Liver (tissue), 3 donors: Measurements from ENCODE around the gene CRYBA2.

ENCODE experiments used
- EGR1 ChIP-seq, 2 donors: IDR thresholded peaks; 2 replicates each; pipeline ENCODE4 v1.6.1; 2016 to 2018; ENCODE audit warnings: antibody characterized with exemption in 2 of 2, low read depth in 2 of 2
- FOXA1 ChIP-seq: IDR thresholded peaks from 2 replicates; pipeline ENCODE4 v1.6.1; 2016; ENCODE audit warnings: antibody characterized with exemption
- HNF4A ChIP-seq, 2 donors: conservative IDR thresholded peaks; 2 replicates each; pipeline ENCODE4 v1.6.1; 2016; ENCODE audit warnings: antibody characterized with exemption in 2 of 2, mild to moderate bottlenecking in 2 of 2
- JUND ChIP-seq, 2 donors: IDR thresholded peaks; 2 replicates each; pipeline ENCODE4 v1.6.1; 2016; ENCODE audit warnings: antibody characterized with exemption in 2 of 2
- RAD21 ChIP-seq, 2 donors: IDR thresholded peaks; 2 replicates each; pipeline ENCODE4 v1.6.1; 2016; ENCODE audit warnings: antibody characterized with exemption in 2 of 2, mild to moderate bottlenecking in 2 of 2
- RXRA ChIP-seq, 2 donors: IDR thresholded peaks; 2 replicates each; pipeline ENCODE4 v1.6.1; 2017 to 2018; ENCODE audit warnings: antibody characterized with exemption in 2 of 2, mild to moderate bottlenecking in 1 of 2
- TAF1 ChIP-seq: conservative IDR thresholded peaks from 2 replicates; pipeline ENCODE4 v1.6.1; 2016; ENCODE audit warnings: antibody characterized with exemption, mild to moderate bottlenecking
- YY1 ChIP-seq: IDR thresholded peaks from 2 replicates; pipeline ENCODE4 v1.6.1; 2016; ENCODE audit warnings: antibody characterized with exemption, mild to moderate bottlenecking
- TF ChIP-seq, protein P1 (sequence below): fragments of 150-350 bp; IDR thresholded peaks from 2 replicates; pipeline ENCODE4 v1.5.1; 2017; ENCODE audit warnings: improper control_type of control experiment, low read depth, low read length; ENCODE audit not compliant: missing input control
- TF ChIP-seq, protein P2 (sequence below): IDR thresholded peaks from 2 replicates; pipeline ENCODE4 v1.6.1; 2016; ENCODE audit warnings: antibody characterized with exemption
- TF ChIP-seq, protein P3 (sequence below): IDR thresholded peaks from 2 replicates; pipeline ENCODE4 v1.6.1; 2016; ENCODE audit warnings: antibody characterized with exemption
- TF ChIP-seq, protein P4 (sequence below): IDR thresholded peaks from 2 replicates; pipeline ENCODE4 v1.6.1; 2016; ENCODE audit warnings: antibody characterized with exemption, mild to moderate bottlenecking
- TF ChIP-seq, protein P5 (sequence below): IDR thresholded peaks from 2 replicates; pipeline ENCODE4 v1.6.1; 2016; ENCODE audit warnings: antibody characterized with exemption
- donor health status: healthy.
- donor health status: healthy.

DNA sequence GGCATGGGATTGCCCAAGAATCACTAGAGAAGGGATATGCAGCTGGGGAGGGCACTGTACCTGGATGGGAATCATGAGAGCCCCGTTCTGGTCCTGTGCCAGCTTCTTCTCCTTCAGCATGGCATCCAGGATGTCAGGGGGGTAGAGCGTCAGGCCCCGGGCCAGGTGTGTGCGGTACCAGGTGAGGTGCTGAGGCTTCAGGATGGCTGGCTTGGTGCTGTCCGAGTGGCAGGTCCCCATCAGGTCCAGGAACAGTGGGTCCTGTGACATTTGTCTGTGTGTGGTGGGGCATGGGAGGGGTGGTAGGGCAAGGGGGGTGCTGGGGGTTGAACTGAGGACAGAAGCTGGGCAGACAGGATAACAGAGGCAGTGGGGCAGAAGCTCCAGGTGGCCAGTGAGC is 34.9 kb upstream of the CRYBA2 start:
- TF ChIP-seq, protein P1, sequence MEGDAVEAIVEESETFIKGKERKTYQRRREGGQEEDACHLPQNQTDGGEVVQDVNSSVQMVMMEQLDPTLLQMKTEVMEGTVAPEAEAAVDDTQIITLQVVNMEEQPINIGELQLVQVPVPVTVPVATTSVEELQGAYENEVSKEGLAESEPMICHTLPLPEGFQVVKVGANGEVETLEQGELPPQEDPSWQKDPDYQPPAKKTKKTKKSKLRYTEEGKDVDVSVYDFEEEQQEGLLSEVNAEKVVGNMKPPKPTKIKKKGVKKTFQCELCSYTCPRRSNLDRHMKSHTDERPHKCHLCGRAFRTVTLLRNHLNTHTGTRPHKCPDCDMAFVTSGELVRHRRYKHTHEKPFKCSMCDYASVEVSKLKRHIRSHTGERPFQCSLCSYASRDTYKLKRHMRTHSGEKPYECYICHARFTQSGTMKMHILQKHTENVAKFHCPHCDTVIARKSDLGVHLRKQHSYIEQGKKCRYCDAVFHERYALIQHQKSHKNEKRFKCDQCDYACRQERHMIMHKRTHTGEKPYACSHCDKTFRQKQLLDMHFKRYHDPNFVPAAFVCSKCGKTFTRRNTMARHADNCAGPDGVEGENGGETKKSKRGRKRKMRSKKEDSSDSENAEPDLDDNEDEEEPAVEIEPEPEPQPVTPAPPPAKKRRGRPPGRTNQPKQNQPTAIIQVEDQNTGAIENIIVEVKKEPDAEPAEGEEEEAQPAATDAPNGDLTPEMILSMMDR: no peak
- no peak for TF ChIP-seq RXRA (IDR thresholded peaks at IDR 0.05)
- TF ChIP-seq, protein P2, sequence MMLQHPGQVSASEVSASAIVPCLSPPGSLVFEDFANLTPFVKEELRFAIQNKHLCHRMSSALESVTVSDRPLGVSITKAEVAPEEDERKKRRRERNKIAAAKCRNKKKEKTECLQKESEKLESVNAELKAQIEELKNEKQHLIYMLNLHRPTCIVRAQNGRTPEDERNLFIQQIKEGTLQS: no peak
- TF ChIP-seq TAF1: no peak
- no peak for TF ChIP-seq JUND (IDR thresholded peaks at IDR 0.05)
- TF ChIP-seq, protein P3, sequence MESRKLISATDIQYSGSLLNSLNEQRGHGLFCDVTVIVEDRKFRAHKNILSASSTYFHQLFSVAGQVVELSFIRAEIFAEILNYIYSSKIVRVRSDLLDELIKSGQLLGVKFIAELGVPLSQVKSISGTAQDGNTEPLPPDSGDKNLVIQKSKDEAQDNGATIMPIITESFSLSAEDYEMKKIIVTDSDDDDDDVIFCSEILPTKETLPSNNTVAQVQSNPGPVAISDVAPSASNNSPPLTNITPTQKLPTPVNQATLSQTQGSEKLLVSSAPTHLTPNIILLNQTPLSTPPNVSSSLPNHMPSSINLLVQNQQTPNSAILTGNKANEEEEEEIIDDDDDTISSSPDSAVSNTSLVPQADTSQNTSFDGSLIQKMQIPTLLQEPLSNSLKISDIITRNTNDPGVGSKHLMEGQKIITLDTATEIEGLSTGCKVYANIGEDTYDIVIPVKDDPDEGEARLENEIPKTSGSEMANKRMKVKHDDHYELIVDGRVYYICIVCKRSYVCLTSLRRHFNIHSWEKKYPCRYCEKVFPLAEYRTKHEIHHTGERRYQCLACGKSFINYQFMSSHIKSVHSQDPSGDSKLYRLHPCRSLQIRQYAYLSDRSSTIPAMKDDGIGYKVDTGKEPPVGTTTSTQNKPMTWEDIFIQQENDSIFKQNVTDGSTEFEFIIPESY: no peak
- TF ChIP-seq, protein P4, sequence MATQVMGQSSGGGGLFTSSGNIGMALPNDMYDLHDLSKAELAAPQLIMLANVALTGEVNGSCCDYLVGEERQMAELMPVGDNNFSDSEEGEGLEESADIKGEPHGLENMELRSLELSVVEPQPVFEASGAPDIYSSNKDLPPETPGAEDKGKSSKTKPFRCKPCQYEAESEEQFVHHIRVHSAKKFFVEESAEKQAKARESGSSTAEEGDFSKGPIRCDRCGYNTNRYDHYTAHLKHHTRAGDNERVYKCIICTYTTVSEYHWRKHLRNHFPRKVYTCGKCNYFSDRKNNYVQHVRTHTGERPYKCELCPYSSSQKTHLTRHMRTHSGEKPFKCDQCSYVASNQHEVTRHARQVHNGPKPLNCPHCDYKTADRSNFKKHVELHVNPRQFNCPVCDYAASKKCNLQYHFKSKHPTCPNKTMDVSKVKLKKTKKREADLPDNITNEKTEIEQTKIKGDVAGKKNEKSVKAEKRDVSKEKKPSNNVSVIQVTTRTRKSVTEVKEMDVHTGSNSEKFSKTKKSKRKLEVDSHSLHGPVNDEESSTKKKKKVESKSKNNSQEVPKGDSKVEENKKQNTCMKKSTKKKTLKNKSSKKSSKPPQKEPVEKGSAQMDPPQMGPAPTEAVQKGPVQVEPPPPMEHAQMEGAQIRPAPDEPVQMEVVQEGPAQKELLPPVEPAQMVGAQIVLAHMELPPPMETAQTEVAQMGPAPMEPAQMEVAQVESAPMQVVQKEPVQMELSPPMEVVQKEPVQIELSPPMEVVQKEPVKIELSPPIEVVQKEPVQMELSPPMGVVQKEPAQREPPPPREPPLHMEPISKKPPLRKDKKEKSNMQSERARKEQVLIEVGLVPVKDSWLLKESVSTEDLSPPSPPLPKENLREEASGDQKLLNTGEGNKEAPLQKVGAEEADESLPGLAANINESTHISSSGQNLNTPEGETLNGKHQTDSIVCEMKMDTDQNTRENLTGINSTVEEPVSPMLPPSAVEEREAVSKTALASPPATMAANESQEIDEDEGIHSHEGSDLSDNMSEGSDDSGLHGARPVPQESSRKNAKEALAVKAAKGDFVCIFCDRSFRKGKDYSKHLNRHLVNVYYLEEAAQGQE: no peak
- TF ChIP-seq HNF4A (conservative IDR thresholded peaks at IDR 0.05): no peak
- TF ChIP-seq, protein P5, sequence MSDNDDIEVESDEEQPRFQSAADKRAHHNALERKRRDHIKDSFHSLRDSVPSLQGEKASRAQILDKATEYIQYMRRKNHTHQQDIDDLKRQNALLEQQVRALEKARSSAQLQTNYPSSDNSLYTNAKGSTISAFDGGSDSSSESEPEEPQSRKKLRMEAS: no peak
- no peak for TF ChIP-seq EGR1 (IDR thresholded peaks at IDR 0.05; ENCODE audit: low read depth in 2 of 2)
- TF ChIP-seq RAD21 (IDR thresholded peaks at IDR 0.05): no peak
- no peak for TF ChIP-seq FOXA1
- no peak for TF ChIP-seq YY1
